GM10248 (cell line): ENCODE measurements around the gene ARHGAP29.

Experiments used
- CTCF ChIA-PET: fragments of 300-600 bp; sonication (Branson Sonifier 250); formaldehyde crosslinking; extraction: SDS; loops from one replicate; lab custom pipeline; 2021; ENCODE audit warnings: antibody characterized with exemption; lab: Yijun Ruan, JAX
- POLR2A ChIA-PET: fragments of 350-650 bp; sonication (Branson Sonifier 250); formaldehyde crosslinking; extraction: SDS; loops from one replicate; lab custom pipeline; 2020; ENCODE audit warnings: antibody characterized with exemption; lab: Yijun Ruan, JAX
- DNase-seq: peaks from one replicate; pipeline ENCODE4 v3.0.0; 2012; ENCODE audit errors: extremely low spot score
- CTCF ChIP-seq: IDR thresholded peaks from 2 replicates; pipeline ENCODE4 v1.5.1; 2012; ENCODE audit warnings: mild to moderate bottlenecking, low read depth; ENCODE audit errors: extremely low read depth, missing control alignments, control extremely low read depth

The ARHGAP29 gene

GRCh38 chr1:94124538-94124937 lies 112.8 kb downstream of the ARHGAP29 start:
- POLR2A ChIA-PET, result no interaction called here
- DNase-seq, result no peak
- TF ChIP-seq CTCF, result no peak
- CTCF ChIA-PET, result interaction anchor here (0.9 to 1.2 kb wide), 2 partner anchors 17 to 49 kb away, joined by 3 read pairs; no protein-coding TSS in a partner anchor

GRCh38 chr1:94122201-94122970 lies 115.0 kb downstream of the ARHGAP29 start:
- no peak for TF ChIP-seq CTCF
- no peak for DNase-seq
- CTCF ChIA-PET, result interaction anchor here (0.8 to 1.6 kb wide), 3 partner anchors 10 to 176 kb away, joined by 3 to 5 read pairs (median 3); no protein-coding TSS in a partner anchor
- POLR2A ChIA-PET, result interaction anchor here (0.7 kb wide), 1 partner anchor 323 kb away, joined by 4 read pairs; no protein-coding TSS in a partner anchor
